Activated CD4-positive, alpha-beta T cell treated with anti-CD3 and anti-CD28 coated beads, Interleukin-2, amount 50 U/mL, for 24 hours (primary cell): ENCODE data around the gene HTN1.
"Not testable (repeated sequence)": the region's sequence is repeated elsewhere in the genome, so short reads cannot be mapped to it uniquely, and the experiment has no call there.

Source experiments
- DNase-seq, 2 donors: peaks; one replicate each; pipeline ENCODE4 v3.0.0-alpha.2; 2020; ENCODE audit warnings: low read depth in 1 of 2, low spot score in 1 of 2

Gene HTN1

DNA sequence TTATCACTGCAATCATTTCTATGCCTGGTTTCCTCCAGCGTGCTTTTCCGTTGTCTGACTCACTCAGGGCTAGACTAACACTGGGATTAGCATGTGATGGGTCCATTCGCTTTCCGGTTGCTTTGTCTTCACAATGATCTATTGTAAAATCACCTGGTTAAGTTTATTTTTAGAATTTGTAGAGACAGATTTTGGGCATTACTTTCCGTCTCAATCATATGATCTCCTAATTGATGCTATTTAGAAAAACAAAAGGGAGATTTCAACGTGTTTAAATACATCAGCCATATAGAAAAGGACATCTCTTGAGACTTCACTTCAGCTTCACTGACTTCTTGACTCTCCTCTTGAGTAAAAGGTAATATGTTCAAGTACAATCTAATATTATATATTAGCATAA lies at the start of gene HTN1:
HTN1 (plus strand) TSS at position 301 of the 400 bp plus-strand sequence. CDS start 2,639 bp downstream, outside the sequence.
- DNase-seq: not testable (repeated sequence)

DNA sequence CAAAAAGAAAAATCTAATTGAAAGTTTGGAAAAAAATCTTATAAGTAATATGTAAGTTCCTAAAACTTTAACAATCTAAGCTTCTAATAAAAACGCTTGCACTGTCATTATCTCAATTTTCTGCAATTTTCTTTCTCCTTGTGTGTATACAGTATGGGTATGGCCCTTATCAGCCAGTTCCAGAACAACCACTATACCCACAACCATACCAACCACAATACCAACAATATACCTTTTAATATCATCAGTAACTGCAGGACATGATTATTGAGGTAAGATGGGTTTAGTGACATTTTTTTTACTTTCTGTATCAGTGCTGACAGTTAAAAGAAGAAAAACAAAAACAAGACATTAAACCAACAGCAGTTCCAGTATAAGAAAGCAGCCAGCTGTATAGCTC lies 49.5 kb upstream of the HTN1 start:
- DNase-seq: no peak

DNA sequence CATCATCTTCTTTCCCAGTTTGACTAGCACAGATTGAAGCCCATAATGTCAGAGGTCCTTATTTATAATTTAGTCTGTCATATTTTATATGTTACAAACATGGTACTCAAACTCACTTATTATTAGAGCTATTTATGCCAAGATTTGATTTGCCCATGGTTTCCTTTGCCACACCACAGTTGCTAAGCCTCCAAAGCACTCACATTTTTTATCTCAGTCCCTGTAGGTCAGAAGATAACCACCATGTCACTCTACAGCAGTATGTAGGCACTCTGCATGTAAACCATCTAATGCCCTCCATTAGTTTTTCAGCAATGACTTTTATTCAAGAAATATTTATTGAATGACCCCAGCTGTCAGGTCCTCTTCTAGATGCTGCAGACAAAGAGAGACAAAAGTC lies 47.7 kb upstream of the HTN1 start:
- DNase-seq: no peak

DNA sequence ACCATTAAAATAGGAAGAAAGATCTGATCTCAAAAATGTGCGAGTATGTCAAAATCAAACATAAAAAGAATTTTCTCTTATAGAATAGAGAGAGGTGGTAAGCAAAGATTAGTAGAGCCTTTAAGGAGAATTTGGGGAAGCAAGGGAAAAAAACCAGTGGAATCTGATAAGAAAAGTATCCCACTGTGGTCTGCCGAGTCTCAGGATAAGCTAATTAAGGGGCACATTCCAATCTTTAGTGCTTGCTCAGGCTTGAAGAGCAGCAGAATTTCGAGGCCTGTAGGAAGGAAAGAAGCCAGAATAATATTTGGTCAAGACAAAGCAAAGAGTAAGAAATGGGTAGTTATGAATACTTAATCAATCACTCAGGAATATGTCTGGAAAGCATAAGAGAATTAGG lies 41.5 kb upstream of the HTN1 start:
- no peak for DNase-seq

DNA sequence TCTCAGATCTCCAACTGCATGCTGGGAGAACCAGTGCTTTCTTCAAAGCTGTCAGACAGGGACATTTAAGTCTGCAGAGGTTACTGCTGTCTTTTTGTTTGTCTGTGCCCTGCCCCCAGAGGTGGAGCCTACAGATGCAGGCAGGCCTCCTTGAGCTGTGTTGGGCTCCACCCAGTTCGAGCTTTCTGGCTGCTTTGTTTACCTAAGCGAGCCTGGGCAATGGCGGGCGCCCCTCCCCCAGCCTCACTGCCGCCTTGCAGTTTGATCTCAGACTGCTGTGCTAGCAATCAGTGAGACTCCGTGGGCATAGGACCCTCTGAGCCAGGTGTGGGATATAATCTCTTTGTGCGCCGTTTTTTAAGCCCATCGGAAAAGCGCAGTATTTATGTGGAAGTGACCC lies 31.2 kb upstream of the HTN1 start:
- DNase-seq: not testable (repeated sequence)

DNA sequence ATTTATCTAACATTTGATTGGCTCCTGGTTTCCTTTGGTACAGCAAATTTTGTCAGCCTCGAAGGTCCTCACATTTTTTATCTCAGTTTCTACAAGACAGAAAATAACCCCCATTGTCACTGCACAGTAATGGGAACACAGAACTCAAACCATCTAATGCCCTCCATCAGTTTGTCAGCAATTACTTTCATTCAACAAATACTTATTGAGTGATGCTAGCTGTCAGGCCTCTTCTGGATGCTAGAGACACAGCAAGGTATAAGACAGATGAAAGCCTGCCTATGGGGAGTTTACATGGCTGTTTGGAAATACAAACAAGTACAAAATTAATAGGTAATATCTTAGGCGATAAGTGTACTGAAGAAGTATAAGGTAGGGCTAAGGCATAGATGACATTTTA lies 27.0 kb upstream of the HTN1 start:
- DNase-seq: no peak

DNA sequence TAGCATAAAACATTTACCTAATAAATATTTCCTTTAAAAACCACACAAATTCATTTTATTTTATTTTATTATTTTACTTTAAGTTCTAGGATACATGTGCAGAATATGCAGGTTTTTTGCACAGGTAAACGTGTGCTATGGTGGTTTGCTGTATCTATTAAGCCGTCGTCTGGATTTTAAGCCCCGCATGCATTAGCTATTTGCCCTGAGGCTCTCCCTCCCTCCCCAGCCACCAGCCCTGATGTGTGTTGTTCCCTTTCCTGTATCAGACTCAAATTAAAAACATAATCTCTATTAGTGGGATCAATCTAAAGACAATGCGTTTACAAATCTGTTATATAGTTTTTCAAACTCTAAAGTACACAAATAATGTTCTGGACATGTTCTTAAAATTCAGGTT lies 23.2 kb upstream of the HTN1 start:
- DNase-seq: no peak

DNA sequence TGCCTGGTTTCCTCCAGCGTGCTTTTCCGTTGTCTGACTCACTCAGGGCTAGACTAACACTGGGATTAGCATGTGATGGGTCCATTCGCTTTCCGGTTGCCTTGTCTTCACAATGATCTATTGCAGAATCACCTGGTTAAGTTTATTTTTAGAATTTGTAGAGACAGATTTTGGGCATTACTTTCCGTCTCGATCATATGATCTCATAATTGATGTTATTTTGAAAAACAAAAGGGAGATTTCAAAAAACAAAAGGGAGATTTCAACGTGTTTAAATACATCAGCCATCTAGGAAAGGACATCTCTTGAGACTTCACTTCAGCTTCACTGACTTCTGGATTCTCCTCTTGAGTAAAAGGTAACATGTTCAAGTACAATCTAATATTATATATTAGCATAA lies 22.1 kb upstream of the HTN1 start, which contains the start of gene HTN3:
HTN3 (plus strand) TSS at position 301 of the 400 bp plus-strand sequence. CDS start 2,282 bp downstream, outside the sequence.
- DNase-seq: not testable (repeated sequence)

DNA sequence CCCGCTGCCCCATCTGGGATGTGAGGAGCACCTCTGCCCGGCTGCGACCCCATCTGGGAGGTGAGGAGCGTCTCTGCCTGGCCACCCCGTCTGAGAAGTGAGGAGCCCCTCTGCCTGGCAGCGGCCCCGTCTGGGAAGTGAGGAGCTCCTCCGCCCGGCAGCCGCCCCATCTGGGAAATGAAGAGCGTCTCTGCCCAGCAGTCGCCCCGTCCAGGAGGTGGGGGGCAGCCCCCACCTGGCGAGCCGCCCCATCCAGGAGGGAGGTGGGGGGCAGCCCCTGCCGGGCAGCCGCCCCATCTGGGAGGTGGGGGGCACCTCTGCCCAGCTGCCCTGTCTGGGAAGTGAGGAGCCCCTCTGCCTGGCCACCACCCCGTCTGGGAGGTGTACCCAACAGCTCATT lies 12.7 kb upstream of the HTN1 start:
- not testable (repeated sequence) for DNase-seq

DNA sequence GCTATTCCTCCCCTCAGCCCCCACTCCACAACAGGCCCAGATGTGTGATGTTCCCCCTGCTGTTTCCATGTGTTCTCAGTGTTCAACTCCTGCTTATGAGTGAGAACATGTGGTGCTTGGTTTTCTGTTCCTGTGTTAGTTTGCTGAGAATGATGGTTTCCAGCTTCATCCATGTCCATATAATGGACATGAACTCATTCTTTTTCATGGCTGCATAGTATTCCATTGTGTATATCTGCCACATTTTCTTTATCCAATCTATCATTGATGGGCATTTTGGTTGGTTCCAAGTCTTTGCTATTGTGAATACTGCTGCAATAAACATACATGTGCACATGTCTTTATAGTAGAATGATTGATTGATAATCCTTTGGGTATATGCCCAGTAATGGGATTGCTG lies 10.3 kb upstream of the HTN1 start:
- DNase-seq: not testable (repeated sequence)

DNA sequence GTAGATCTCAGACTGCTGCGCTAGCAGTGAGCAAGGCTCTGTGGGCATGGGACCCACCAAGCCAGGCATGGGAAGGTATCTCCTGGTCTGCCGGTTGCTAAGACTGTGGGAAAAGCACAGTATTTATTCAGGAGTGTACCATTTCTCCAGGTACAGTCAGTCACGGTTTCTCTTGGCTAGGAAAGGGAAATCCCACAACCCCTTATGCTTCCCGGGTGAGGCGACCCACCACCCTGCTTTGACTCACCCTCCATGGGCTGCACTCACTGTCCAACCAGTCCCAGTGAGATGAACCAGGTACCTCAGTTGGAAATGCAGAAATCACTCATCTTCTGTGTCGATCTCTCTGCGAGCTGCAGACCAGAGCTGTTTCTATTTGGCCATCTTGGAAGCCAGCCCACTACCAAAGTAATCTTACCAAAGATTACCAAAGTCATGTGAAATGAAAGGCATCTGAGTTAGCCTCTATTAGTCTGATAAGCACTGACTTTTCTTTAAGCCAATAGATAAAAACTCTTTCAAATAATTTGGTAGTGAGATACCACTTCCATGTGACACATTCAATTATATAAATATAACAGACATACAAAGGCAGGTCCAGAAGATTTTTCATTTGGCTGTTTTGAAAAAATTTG lies 8.5 kb upstream of the HTN1 start:
- DNase-seq: no peak

DNA sequence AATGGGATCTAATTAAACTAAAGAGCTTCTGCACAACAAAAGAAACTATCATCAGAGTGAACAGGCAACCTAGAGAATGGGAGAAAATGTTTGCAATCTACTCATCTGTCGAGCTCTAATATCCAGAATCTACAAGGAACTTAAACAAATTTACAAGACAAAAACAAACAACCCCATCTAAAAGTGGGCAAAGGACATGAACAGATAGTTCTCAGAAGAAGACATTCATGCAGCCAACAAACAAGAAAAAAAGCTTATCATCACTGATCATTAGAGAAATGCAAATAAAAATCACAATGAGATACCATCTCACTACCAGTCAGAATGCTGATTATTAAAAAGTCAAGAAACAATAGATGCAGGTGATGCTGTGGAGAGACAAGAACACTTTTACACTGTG lies 6.3 kb downstream of the HTN1 start:
- DNase-seq: not testable (repeated sequence)

DNA sequence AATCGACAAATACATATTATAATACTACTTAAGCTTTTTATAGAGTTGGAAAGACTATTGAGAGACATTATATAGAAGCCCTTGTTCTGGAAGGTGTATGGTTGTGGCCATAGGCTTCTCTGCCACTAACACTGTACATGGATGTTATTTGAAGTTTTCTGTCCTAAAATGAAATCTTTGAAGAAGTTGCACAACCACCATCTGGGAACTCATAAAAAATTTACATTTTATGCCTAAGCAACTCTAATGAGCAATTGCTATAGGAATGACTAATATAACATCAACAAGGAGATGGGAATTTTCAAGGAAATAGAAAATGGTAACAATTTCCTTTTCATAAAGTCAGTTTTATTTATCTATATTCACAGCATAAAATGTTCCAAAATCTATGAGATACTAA lies 7.4 kb downstream of the HTN1 start:
- no peak for DNase-seq

DNA sequence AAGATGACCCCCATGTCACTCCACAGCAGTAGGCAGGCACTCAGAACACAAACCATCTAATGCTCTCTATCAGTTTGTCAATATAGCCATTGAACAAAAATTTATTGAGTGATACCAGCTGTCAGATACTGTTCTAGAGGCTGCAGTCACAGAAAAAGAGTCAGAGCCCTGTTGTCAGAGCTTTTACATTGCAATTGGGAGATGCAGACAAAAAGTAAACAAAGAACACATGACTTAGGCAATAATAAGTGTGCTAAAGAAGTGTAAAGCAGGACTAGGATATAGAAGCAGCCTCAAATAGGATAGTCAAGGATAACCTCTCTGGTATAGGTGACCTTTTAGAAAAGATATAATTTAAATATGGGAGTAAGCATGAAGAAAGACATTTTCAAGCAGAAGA lies 8.9 kb downstream of the HTN1 start:
- no peak for DNase-seq

DNA sequence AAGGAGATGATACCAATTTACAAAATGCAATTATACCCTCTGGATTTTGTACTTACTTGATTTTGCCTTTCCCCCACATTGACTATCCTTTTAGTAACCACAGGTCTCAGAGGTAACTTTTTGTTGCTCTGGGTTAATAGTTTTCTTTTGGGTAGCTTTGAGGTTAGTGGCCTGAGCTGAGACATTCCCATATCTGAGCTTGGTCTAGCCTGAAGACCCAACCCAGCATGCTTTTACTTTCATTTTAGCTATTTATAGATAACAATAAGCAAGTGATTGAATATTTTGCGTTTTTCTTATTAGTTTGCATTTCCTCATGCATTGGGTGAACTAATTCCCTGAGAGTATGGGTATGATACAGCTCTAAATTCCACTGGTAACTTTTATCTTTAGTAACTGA lies 11.8 kb downstream of the HTN1 start:
- DNase-seq: no peak

DNA sequence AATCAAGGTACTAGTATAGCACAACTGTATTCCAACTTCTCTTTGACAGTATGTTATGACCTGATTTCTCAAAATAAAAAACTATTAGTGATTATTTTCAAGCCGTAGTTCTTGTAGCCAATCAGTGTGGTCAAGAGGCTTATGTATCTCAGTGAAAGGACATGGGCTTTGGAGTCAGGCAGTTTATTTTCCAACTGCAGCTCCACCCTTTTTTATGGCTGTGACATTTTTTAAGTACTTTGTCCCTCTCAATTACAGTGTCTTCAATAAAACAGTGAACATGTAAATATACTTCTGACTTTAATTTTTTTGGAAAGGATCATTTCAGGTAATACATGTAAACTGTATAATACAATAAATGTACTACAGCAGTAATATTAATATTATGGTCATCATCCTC lies 30.0 kb downstream of the HTN1 start:
- no peak for DNase-seq

DNA sequence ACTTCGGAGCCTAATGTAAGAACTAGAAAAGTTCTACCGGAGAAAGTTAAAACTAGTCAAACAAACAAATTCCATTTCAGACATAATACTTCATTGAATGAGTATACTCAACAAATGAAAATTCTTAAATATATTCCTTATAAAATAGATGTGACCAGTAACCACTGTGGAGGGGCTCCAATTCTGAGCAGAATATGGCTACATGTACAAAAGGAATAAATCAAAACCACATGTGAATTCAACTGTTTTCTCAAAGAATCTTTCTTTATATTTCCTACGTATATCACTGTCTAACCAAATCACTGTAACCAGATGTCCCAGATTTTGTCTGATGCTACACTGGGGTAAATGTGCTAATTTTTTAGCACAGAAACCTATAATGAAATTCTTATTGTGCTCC lies 49.0 kb downstream of the HTN1 start:
- DNase-seq: no peak
